Stimulated activated CD4-positive, alpha-beta T cell treated with anti-CD3 and anti-CD28 coated beads, Interleukin-1b, Interleukin-23, amount 100 ng/mL, for 4 hours (primary cell): ENCODE results near the gene FEM1B.

ENCODE experiments used
- DNase-seq, 2 donors: peaks; one replicate each; pipeline ENCODE4 v3.0.0-alpha.2; 2020; ENCODE audit warnings: low read depth in 2 of 2

Gene FEM1B

GRCh38 chr15:68322796-68323195 is 45.3 kb downstream of the FEM1B start:
- no peak for DNase-seq

GRCh38 chr15:68325726-68326125 is 48.2 kb downstream of the FEM1B start:
- DNase-seq, result no peak

GRCh38 chr15:68326711-68327354 is 49.3 kb downstream of the FEM1B start:
- DNase-seq, result no peak

GRCh38 chr15:68328443-68328842 is 50.9 kb downstream of the FEM1B start:
- DNase-seq, result no peak

- DNase-seq, result no peak
Measured at GRCh38 chr15:68328964-68329363, 51.4 kb downstream of the FEM1B start.

- DNase-seq, result no peak
Measured at GRCh38 chr15:68330416-68330815, 52.9 kb downstream of the FEM1B start.

- DNase-seq, result no peak
Measured at GRCh38 chr15:68330901-68331300, 53.4 kb downstream of the FEM1B start.

GRCh38 chr15:68332266-68332665 is 54.7 kb downstream of the FEM1B start:
- DNase-seq, result no peak

- DNase-seq, result no peak
Measured at GRCh38 chr15:68333775-68334470, 56.4 kb downstream of the FEM1B start.

GRCh38 chr15:68334661-68335124 is 57.1 kb downstream of the FEM1B start:
- no peak for DNase-seq

GRCh38 chr15:68335251-68335650 is 57.7 kb downstream of the FEM1B start:
- DNase-seq, result no peak

- DNase-seq, result no peak
Measured at GRCh38 chr15:68335655-68336054, 58.1 kb downstream of the FEM1B start.

GRCh38 chr15:68336516-68336915 is 59.0 kb downstream of the FEM1B start:
- no peak for DNase-seq

- no peak for DNase-seq
Measured at GRCh38 chr15:68337826-68338225, 60.3 kb downstream of the FEM1B start.

- DNase-seq, result no peak
Measured at GRCh38 chr15:68339481-68339880, 61.9 kb downstream of the FEM1B start.

- DNase-seq, result no peak
Measured at GRCh38 chr15:68340726-68341671, 63.5 kb downstream of the FEM1B start.

- no peak for DNase-seq
Measured at GRCh38 chr15:68341760-68342725, 64.5 kb downstream of the FEM1B start.

- DNase-seq, result no peak
Measured at GRCh38 chr15:68343579-68344225, 66.2 kb downstream of the FEM1B start.

GRCh38 chr15:68344600-68344999 is 67.1 kb downstream of the FEM1B start:
- no peak for DNase-seq
